ENCODE measurements around the gene WDR1. TPM values are rescaled to one million over a fixed set of nuclear protein-coding genes. Genes with fewer than 3 reads are reported as not detected.

Gene WDR1
- polyA plus RNA-seq, 1 of the 3 experiments (the other 2 are of a cell fraction): 310 TPM

DNA sequence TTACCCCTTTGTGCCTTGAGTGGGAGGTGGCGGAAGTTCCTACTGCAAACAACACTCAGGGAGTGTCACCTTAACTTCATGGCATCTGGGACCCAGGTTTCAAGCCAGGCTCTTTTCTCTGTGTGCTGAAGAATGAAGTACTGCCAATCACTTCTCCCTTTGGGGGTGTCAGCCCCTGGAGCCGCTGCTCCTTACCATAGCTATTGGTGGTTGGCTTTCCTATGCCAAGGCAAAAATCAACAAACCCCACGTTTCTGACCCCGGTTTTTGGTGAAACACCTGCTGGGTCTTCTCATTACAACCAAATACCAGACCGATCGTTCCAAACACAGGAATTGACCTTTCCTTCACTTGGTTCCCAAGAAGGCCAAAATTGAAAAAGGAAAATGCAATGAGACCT lies 75.6 kb downstream of the WDR1 start:
- Histone ChIP-seq H3K9ac (no peak overlapping the region), H3K4me1 (ENCODE audit: control insufficient read depth in 1 of 2, insufficient read depth in 2 of 2, low read depth in 1 of 2, low read length in 1 of 2) (no peaks in the 10 kb centered on the region)
- CTCF ChIA-PET: interaction anchor here (1.4 kb wide), 1 partner anchor 22 kb away, joined by 8 read pairs; no protein-coding TSS in a partner anchor

DNA sequence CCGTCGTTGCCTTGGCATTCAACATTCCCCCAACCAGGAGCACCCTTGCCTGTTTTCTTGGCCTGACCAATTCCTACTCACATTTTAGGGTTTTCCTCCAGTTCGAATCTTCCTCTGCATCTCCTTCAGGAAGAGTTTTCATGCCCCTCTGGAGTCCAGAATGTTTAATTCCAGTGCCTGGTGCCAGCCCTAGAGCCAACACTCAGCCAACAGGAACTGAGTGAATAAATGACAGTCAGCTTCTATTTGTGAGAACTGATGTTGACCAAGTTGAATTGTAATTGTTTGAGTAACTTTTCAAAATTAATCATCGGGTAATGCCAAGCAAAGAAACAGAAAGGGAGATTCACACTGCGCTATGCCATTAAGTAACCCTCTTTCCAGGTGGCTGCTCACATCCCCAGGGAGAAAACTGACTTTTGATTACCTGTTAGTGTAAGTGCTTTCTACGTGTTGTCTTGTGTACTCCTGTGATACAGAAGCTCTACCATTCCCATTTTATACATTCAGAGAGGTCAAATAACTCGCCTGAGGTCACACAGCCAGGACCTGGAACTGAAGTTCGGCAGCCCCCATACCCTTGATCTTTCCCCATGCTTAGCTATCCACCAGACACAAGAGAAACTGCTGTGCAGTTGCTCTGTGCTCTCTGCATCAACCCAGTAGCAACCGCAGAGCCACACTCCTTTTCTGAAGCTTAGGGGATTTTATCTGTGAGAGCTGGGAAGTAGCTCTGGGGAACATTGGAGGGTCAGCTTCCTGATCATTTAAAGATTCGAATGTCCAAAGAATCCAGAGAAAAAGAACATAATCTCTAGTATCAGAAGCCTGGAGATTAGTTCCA lies 76.3 kb downstream of the WDR1 start:
- no peak overlapping the region for H3K4me3 ChIP-seq (ENCODE audit: low read depth in 2 of 2, low read length in 1 of 2)
- peaks cover 4% of the 10 kb centered on the region; the same call in 1 of the 2 replicates for H3K9me3 ChIP-seq
- 28% methylated on average over 10 of the region's 10 CpGs for WGBS (ENCODE audit: low lambda C conversion rate)
- no peaks in the 10 kb centered on the region for H3K79me2 ChIP-seq (ENCODE audit: insufficient read depth)
- H3K4me1 ChIP-seq (ENCODE audit: control insufficient read depth in 1 of 2, insufficient read depth in 2 of 2, low read depth in 1 of 2, low read length in 1 of 2): no peaks in the 10 kb centered on the region
- DNase-seq: no peak
- no peak overlapping the region for H2AFZ ChIP-seq (ENCODE audit: low read depth)
- ChIA-PET CTCF (interaction anchor here (1.4 kb wide), 1 partner anchor 21 kb away, joined by 8 read pairs; no protein-coding TSS in a partner anchor), POLR2A (no interaction called here)
- no peaks in the 10 kb centered on the region for H3K9me2 ChIP-seq
- H4K20me1 ChIP-seq (ENCODE audit: insufficient read depth): no peaks in the 10 kb centered on the region
- no peak overlapping the region for H3K27ac ChIP-seq (ENCODE audit: low read depth in 2 of 2, low read length in 1 of 2)
- H3K9ac ChIP-seq: no peak overlapping the region
- no peaks in the 10 kb centered on the region for H3K27me3 ChIP-seq (ENCODE audit: insufficient read depth)
- no peaks in the 10 kb centered on the region for H3F3A ChIP-seq (replicated peaks; ENCODE audit: insufficient read depth)
- no peak overlapping the region for H3K4me2 ChIP-seq
- H3K36me3 ChIP-seq (replicated peaks in 1 of 2; ENCODE audit: control insufficient read depth in 1 of 2, insufficient read depth in 2 of 2, low read length in 1 of 2): no peaks in the 10 kb centered on the region
- TF ChIP-seq EP300 (IDR thresholded peaks at IDR 0.05; ENCODE audit: borderline replicate concordance in 1 of 2, low read depth in 1 of 2, low read length in 1 of 2): no peak
- TF ChIP-seq, protein P1, sequence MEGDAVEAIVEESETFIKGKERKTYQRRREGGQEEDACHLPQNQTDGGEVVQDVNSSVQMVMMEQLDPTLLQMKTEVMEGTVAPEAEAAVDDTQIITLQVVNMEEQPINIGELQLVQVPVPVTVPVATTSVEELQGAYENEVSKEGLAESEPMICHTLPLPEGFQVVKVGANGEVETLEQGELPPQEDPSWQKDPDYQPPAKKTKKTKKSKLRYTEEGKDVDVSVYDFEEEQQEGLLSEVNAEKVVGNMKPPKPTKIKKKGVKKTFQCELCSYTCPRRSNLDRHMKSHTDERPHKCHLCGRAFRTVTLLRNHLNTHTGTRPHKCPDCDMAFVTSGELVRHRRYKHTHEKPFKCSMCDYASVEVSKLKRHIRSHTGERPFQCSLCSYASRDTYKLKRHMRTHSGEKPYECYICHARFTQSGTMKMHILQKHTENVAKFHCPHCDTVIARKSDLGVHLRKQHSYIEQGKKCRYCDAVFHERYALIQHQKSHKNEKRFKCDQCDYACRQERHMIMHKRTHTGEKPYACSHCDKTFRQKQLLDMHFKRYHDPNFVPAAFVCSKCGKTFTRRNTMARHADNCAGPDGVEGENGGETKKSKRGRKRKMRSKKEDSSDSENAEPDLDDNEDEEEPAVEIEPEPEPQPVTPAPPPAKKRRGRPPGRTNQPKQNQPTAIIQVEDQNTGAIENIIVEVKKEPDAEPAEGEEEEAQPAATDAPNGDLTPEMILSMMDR (IDR thresholded peaks at IDR 0.05): no peak
- no peak for TF ChIP-seq SMC3 (IDR thresholded peaks at IDR 0.05; ENCODE audit: low read depth, low read length)
- no peak for TF ChIP-seq RAD21 (IDR thresholded peaks at IDR 0.05; ENCODE audit: low read length)
- TF ChIP-seq, protein P2, sequence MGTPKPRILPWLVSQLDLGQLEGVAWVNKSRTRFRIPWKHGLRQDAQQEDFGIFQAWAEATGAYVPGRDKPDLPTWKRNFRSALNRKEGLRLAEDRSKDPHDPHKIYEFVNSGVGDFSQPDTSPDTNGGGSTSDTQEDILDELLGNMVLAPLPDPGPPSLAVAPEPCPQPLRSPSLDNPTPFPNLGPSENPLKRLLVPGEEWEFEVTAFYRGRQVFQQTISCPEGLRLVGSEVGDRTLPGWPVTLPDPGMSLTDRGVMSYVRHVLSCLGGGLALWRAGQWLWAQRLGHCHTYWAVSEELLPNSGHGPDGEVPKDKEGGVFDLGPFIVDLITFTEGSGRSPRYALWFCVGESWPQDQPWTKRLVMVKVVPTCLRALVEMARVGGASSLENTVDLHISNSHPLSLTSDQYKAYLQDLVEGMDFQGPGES (IDR thresholded peaks at IDR 0.05; ENCODE audit: low read depth, low read length): no peak
- no peak for TF ChIP-seq MXI1 (IDR thresholded peaks at IDR 0.05; ENCODE audit: low read depth, low read length)
- no peak for TF ChIP-seq ELF1 (IDR thresholded peaks at IDR 0.05)
- TF ChIP-seq NRF1 (IDR thresholded peaks at IDR 0.05; ENCODE audit: low read depth, low read length): no peak
- TF ChIP-seq TEAD4 (IDR thresholded peaks at IDR 0.05; ENCODE audit: borderline replicate concordance, insufficient read depth): no peak

More for the DNA sequence above, 75.6 kb downstream of the WDR1 start:
- WGBS (ENCODE audit: low lambda C conversion rate): 38% methylated on average over 6 of the region's 6 CpGs
- Histone ChIP-seq H3K79me2 (ENCODE audit: insufficient read depth) (no peaks in the 10 kb centered on the region), H3K4me3 (ENCODE audit: low read depth in 2 of 2, low read length in 1 of 2) (no peak overlapping the region), H3K4me2 (no peak overlapping the region), H2AFZ (ENCODE audit: low read depth) (no peak overlapping the region), H3K9me3 (peaks cover 4% of the 10 kb centered on the region; the same call in 1 of the 2 replicates), H4K20me1 (ENCODE audit: insufficient read depth) (no peaks in the 10 kb centered on the region), H3K36me3 (replicated peaks in 1 of 2; ENCODE audit: control insufficient read depth in 1 of 2, insufficient read depth in 2 of 2, low read length in 1 of 2) (no peaks in the 10 kb centered on the region), H3F3A (replicated peaks; ENCODE audit: insufficient read depth) (no peaks in the 10 kb centered on the region), H3K27me3 (ENCODE audit: insufficient read depth) (no peaks in the 10 kb centered on the region), H3K9me2 (no peaks in the 10 kb centered on the region), H3K27ac (ENCODE audit: low read depth in 2 of 2, low read length in 1 of 2) (no peak overlapping the region)
- no peak for DNase-seq
- TF ChIP-seq, protein P3, sequence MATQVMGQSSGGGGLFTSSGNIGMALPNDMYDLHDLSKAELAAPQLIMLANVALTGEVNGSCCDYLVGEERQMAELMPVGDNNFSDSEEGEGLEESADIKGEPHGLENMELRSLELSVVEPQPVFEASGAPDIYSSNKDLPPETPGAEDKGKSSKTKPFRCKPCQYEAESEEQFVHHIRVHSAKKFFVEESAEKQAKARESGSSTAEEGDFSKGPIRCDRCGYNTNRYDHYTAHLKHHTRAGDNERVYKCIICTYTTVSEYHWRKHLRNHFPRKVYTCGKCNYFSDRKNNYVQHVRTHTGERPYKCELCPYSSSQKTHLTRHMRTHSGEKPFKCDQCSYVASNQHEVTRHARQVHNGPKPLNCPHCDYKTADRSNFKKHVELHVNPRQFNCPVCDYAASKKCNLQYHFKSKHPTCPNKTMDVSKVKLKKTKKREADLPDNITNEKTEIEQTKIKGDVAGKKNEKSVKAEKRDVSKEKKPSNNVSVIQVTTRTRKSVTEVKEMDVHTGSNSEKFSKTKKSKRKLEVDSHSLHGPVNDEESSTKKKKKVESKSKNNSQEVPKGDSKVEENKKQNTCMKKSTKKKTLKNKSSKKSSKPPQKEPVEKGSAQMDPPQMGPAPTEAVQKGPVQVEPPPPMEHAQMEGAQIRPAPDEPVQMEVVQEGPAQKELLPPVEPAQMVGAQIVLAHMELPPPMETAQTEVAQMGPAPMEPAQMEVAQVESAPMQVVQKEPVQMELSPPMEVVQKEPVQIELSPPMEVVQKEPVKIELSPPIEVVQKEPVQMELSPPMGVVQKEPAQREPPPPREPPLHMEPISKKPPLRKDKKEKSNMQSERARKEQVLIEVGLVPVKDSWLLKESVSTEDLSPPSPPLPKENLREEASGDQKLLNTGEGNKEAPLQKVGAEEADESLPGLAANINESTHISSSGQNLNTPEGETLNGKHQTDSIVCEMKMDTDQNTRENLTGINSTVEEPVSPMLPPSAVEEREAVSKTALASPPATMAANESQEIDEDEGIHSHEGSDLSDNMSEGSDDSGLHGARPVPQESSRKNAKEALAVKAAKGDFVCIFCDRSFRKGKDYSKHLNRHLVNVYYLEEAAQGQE (IDR thresholded peaks at IDR 0.05; ENCODE audit: low read depth, low read length): no peak
- TF ChIP-seq RAD21 (IDR thresholded peaks at IDR 0.05; ENCODE audit: low read length) (no peak), NFIC (IDR thresholded peaks at IDR 0.05; ENCODE audit: borderline replicate concordance) (no peak), GATA2 (CRISPR knock-in tag; IDR thresholded peaks at IDR 0.05) (no peak), EZH2phosphoT487 (IDR thresholded peaks at IDR 0.05; ENCODE audit: borderline replicate concordance, low read depth) (no peak), FOSL2 (IDR thresholded peaks at IDR 0.05; ENCODE audit: borderline replicate concordance, low read depth) (no peak), RXRA (IDR thresholded peaks at IDR 0.05; ENCODE audit: borderline replicate concordance, low read depth) (no peak)
- TF ChIP-seq, protein P1 (IDR thresholded peaks at IDR 0.05): no peak
- POLR2A ChIA-PET: no interaction called here

Measured in SK-N-SH (cell line).